Measurements from ENCODE around the gene NDUFS1.
"Not testable (repeated sequence)": the region's sequence is repeated elsewhere in the genome, so short reads cannot be mapped to it uniquely, and the experiment has no call there.

The NDUFS1 gene

DNA sequence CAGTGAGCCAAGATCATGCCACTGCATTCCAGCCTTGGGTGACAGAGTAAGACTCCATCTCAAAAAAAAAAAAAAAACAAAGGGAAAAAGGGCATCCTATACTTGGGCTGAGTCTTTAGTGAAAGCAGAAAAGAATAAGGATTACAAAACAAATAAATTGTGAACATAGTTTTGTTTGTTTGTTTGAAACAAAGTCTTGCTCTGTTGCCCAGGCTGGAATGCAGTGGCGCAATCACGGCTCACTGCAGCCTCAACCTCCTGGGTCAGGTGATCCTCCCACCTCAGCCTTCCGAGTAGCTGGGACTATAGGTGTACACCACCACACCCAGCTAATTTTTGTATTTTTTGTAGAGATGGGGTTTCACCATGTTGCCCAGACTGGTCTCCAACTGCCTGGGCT, 36.7 kb downstream of the NDUFS1 start:
- H3K36me3 ChIP-seq (ENCODE audit: insufficient read depth, low read depth, low read length) = peaks cover 77% of the 10 kb centered on the region
- H3K4me3 ChIP-seq (ENCODE audit: low read length); H3K4me1 ChIP-seq (ENCODE audit: insufficient read depth, low read length); H3K9ac ChIP-seq (ENCODE audit: low read depth, low read length); H3K9me3 ChIP-seq (ENCODE audit: insufficient read depth, low read depth, low read length); H3K27ac ChIP-seq (ENCODE audit: low read length); H3K27me3 ChIP-seq (ENCODE audit: insufficient read depth, low read length): not testable (repeated sequence)

DNA sequence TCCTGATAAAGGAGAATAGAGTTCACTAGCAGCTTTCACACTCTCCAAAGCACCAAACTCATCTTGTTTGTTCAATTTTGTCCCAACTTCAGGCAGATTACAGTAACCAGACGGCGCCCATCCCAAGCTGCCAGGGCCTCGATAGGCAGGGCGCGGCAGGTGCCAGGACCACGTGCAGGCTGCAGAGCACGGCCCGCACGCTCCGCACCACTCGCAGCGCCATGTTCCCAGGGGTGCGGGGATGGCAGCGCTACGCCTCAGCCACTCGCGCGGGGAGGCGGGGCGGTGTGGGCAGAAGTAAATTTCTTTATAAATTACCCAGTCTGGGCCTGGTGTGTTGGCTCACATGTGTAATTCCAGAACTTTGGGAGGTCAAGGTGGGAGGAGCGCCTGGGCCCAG, 43.0 kb downstream of the NDUFS1 start:
- H3K9me3 ChIP-seq (ENCODE audit: insufficient read depth, low read depth, low read length) = no peaks in the 10 kb centered on the region
- H3K27me3 ChIP-seq (ENCODE audit: insufficient read depth, low read length) = no peaks in the 10 kb centered on the region
- peaks cover 17% of the 10 kb centered on the region for H3K36me3 ChIP-seq (ENCODE audit: insufficient read depth, low read depth, low read length)
- H3K4me1 ChIP-seq (ENCODE audit: insufficient read depth, low read length) = no peaks in the 10 kb centered on the region
- no peak overlapping the region for H3K9ac ChIP-seq (ENCODE audit: low read depth, low read length)
- H3K27ac ChIP-seq (ENCODE audit: low read length) = no peak overlapping the region
- no peak overlapping the region for H3K4me3 ChIP-seq (ENCODE audit: low read length)

DNA sequence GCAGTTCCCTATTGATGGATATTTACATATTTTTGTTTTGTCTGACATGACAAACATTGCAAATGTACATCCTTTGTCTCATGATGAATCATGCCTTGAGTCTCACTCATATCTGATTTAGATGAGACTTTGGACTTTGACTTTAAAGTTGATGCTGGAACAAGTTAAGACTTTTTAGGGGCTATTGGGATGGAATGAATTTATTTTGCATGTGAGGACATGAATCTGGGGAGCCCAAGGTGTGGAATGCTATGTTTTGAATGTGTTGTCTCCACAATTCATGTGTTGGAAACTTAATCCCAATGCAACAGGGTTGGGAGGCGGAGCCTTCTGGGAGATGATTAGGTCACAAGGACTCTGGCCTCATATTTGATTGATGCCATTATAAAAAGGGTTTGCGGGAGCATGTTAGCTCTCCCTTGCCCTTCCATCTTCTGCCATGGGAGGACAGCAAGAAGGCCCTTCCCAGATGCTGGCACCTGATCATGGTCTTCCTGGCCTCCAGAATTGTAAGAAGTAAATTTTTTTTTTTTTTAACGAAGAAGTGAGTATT, 44.1 kb downstream of the NDUFS1 start:
- Histone ChIP-seq H3K27me3 (ENCODE audit: insufficient read depth, low read length) (no peaks in the 10 kb centered on the region), H3K27ac (ENCODE audit: low read length) (no peak overlapping the region), H3K4me1 (ENCODE audit: insufficient read depth, low read length) (no peaks in the 10 kb centered on the region), H3K36me3 (ENCODE audit: insufficient read depth, low read depth, low read length) (peaks cover 5% of the 10 kb centered on the region; the same call in 1 of the 2 replicates), H3K9me3 (ENCODE audit: insufficient read depth, low read depth, low read length) (no peaks in the 10 kb centered on the region), H3K4me3 (ENCODE audit: low read length) (no peak overlapping the region), H3K9ac (ENCODE audit: low read depth, low read length) (no peak overlapping the region)

DNA sequence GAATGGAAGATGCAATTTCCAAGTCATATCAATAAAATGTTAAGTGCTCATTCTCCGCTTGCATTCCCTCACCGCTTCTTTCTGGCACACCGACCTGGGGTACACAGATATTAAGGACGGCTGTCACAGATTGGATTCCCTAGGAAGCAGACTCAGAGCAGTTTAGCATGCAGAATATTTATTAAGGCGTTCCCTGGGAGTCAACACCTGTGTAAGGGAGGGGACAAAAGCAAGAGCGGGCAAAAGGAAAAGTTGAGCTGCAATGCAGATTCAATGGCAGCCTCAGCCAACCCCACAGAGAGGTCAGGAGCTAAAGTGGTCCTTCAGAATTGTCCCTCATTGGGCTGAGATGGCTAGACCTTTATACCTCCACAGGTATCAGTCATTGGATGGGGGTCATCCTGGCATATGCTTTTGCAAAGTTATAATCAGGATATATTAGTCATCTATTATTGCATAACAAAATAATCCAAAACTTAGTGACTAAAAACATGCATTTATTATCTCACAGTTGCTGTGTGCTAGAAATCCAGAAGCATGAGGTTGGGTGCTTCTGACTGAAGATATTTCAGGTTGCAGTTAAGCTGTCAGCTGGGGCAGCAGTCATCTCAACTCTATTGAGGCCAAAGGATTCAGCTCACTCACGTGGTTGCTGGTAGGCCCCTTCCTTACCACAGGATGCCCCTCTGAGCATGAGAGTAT, 46.2 kb downstream of the NDUFS1 start:
- H3K4me3 ChIP-seq (ENCODE audit: low read length) = no peak overlapping the region
- H3K36me3 ChIP-seq (ENCODE audit: insufficient read depth, low read depth, low read length) = no peaks in the 10 kb centered on the region
- no peaks in the 10 kb centered on the region for H3K9me3 ChIP-seq (ENCODE audit: insufficient read depth, low read depth, low read length)
- H3K27ac ChIP-seq (ENCODE audit: low read length) = no peak overlapping the region
- H3K9ac ChIP-seq (ENCODE audit: low read depth, low read length) = no peak overlapping the region
- H3K27me3 ChIP-seq (ENCODE audit: insufficient read depth, low read length) = no peaks in the 10 kb centered on the region
- H3K4me1 ChIP-seq (ENCODE audit: insufficient read depth, low read length) = no peaks in the 10 kb centered on the region

DNA sequence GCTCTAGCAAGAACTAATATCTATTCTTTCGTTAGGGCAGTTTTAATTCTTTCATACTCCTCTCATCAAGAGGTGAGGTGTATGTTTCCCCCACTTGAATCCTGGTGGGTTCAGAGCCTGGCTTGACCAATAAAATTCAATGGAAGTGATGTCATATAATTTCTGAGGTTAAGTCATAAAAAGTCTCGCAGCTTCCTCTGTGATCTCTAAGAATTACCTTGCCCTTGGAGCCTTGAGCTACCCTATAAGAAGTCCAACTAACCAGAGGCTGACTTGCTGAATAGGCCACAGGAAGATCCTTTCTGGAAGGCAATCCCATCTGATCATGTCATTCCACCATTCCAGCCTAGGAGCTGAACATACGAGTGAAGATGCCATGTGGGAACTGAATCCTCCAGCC, 47.1 kb downstream of the NDUFS1 start:
- no peaks in the 10 kb centered on the region for H3K4me1 ChIP-seq (ENCODE audit: insufficient read depth, low read length)
- H3K27ac ChIP-seq (ENCODE audit: low read length) = no peak overlapping the region
- H3K9ac ChIP-seq (ENCODE audit: low read depth, low read length) = no peak overlapping the region
- no peak overlapping the region for H3K4me3 ChIP-seq (ENCODE audit: low read length)
- H3K27me3 ChIP-seq (ENCODE audit: insufficient read depth, low read length) = no peaks in the 10 kb centered on the region
- H3K9me3 ChIP-seq (ENCODE audit: insufficient read depth, low read depth, low read length) = no peaks in the 10 kb centered on the region
- no peaks in the 10 kb centered on the region for H3K36me3 ChIP-seq (ENCODE audit: insufficient read depth, low read depth, low read length)

- H3K9me3 ChIP-seq (ENCODE audit: insufficient read depth, low read depth, low read length) = no peaks in the 10 kb centered on the region
- H3K36me3 ChIP-seq (ENCODE audit: insufficient read depth, low read depth, low read length) = no peaks in the 10 kb centered on the region
- H3K27me3 ChIP-seq (ENCODE audit: insufficient read depth, low read length) = no peaks in the 10 kb centered on the region
- H3K27ac ChIP-seq (ENCODE audit: low read length) = no peak overlapping the region
- no peak overlapping the region for H3K4me3 ChIP-seq (ENCODE audit: low read length)
- no peaks in the 10 kb centered on the region for H3K4me1 ChIP-seq (ENCODE audit: insufficient read depth, low read length)
- no peak overlapping the region for H3K9ac ChIP-seq (ENCODE audit: low read depth, low read length)
Measured at GRCh38 chr2:206108713-206109112, 50.5 kb downstream of the NDUFS1 start.

DNA sequence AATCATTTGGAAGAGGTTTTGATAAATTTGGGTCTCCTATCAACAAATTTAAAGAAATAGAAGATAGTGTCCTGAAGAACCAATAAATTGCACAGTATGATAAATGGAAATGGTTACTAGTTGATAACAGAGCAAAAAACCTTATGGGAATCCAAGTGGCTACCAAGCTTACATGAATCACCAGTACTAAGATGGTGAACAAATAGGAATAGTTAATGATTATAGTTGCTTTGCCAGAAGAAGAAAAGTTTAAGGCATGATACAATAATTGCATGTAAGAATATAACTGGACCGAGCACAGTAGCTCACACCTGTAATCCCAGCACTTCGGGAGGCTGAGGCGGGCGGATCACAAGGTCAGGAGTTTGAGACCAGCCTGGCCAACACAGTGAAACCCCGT, 53.7 kb downstream of the NDUFS1 start:
- Histone ChIP-seq H3K9ac (ENCODE audit: low read depth, low read length) (no peak overlapping the region), H3K4me3 (ENCODE audit: low read length) (no peak overlapping the region), H3K27me3 (ENCODE audit: insufficient read depth, low read length) (no peaks in the 10 kb centered on the region), H3K9me3 (ENCODE audit: insufficient read depth, low read depth, low read length) (no peaks in the 10 kb centered on the region), H3K27ac (ENCODE audit: low read length) (no peak overlapping the region), H3K4me1 (ENCODE audit: insufficient read depth, low read length) (no peaks in the 10 kb centered on the region), H3K36me3 (ENCODE audit: insufficient read depth, low read depth, low read length) (no peaks in the 10 kb centered on the region)

DNA sequence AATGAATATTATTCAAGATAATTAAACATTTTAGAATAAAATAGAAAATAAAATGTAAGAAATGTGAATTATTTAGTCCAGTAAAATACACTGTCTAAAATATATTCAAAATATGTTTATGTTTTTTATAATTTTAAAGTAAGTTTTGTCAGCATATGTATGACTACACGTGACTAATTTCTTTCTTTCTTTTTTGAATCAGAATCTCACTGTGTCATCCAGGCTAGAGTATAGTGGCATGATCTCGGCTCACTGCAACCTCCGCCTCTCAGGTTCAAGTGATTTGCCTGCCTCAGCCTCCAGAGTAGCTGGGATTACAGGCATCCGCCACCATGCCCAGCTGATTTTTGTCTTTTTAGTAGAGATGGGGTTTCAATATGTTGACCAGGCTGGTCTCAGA, 54.2 kb downstream of the NDUFS1 start:
- Histone ChIP-seq H3K4me1 (ENCODE audit: insufficient read depth, low read length) (no peaks in the 10 kb centered on the region), H3K9ac (ENCODE audit: low read depth, low read length) (no peak overlapping the region), H3K36me3 (ENCODE audit: insufficient read depth, low read depth, low read length) (no peaks in the 10 kb centered on the region), H3K9me3 (ENCODE audit: insufficient read depth, low read depth, low read length) (no peaks in the 10 kb centered on the region), H3K4me3 (ENCODE audit: low read length) (no peak overlapping the region), H3K27ac (ENCODE audit: low read length) (no peak overlapping the region), H3K27me3 (ENCODE audit: insufficient read depth, low read length) (no peaks in the 10 kb centered on the region)

GRCh38 chr2:206098872-206099271, 60.4 kb downstream of the NDUFS1 start:
- not testable (repeated sequence) for H3K9ac ChIP-seq (ENCODE audit: low read depth, low read length); H3K4me1 ChIP-seq (ENCODE audit: insufficient read depth, low read length); H3K27ac ChIP-seq (ENCODE audit: low read length); H3K4me3 ChIP-seq (ENCODE audit: low read length); H3K36me3 ChIP-seq (ENCODE audit: insufficient read depth, low read depth, low read length); H3K9me3 ChIP-seq (ENCODE audit: insufficient read depth, low read depth, low read length); H3K27me3 ChIP-seq (ENCODE audit: insufficient read depth, low read length)

DNA sequence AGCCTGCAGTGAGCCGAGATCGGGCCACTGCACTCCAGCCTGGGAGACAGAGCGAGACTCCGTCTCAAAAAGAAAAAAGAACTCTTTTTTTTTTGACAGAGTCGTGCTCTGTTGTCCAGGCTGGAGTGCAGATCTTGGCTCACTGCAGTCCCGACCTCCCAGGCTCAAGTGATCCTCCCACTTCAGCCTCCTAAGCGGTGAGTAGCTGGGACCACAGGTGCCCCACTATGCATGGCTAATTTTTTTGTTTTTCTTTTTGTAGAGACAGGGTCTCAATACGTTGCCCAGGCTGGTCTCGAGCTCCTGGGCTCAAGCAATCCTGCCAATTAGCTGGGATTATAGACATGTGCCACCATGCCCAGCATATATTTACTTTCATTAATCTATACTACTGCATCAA, 60.8 kb downstream of the NDUFS1 start:
- Histone ChIP-seq H3K9ac (ENCODE audit: low read depth, low read length) (no peak overlapping the region), H3K9me3 (ENCODE audit: insufficient read depth, low read depth, low read length) (no peaks in the 10 kb centered on the region), H3K36me3 (ENCODE audit: insufficient read depth, low read depth, low read length) (no peaks in the 10 kb centered on the region), H3K27me3 (ENCODE audit: insufficient read depth, low read length) (no peaks in the 10 kb centered on the region), H3K4me1 (ENCODE audit: insufficient read depth, low read length) (peaks cover 7% of the 10 kb centered on the region; the same call in 1 of the 2 replicates), H3K27ac (ENCODE audit: low read length) (no peak overlapping the region), H3K4me3 (ENCODE audit: low read length) (no peak overlapping the region)

GRCh38 chr2:206096876-206097275, 62.4 kb downstream of the NDUFS1 start:
- no peaks in the 10 kb centered on the region for H3K36me3 ChIP-seq (ENCODE audit: insufficient read depth, low read depth, low read length)
- H3K4me3 ChIP-seq (ENCODE audit: low read length) = no peak overlapping the region
- peaks cover 7% of the 10 kb centered on the region; the same call in 1 of the 2 replicates for H3K4me1 ChIP-seq (ENCODE audit: insufficient read depth, low read length)
- H3K9ac ChIP-seq (ENCODE audit: low read depth, low read length) = no peak overlapping the region
- H3K27me3 ChIP-seq (ENCODE audit: insufficient read depth, low read length) = no peaks in the 10 kb centered on the region
- H3K9me3 ChIP-seq (ENCODE audit: insufficient read depth, low read depth, low read length) = no peaks in the 10 kb centered on the region
- H3K27ac ChIP-seq (ENCODE audit: low read length) = no peak overlapping the region

- Histone ChIP-seq H3K36me3 (ENCODE audit: insufficient read depth, low read depth, low read length) (peaks cover 3% of the 10 kb centered on the region; the same call in 1 of the 2 replicates), H3K4me3 (ENCODE audit: low read length) (no peak overlapping the region), H3K27me3 (ENCODE audit: insufficient read depth, low read length) (no peaks in the 10 kb centered on the region), H3K9ac (ENCODE audit: low read depth, low read length) (no peak overlapping the region), H3K4me1 (ENCODE audit: insufficient read depth, low read length) (peaks cover 7% of the 10 kb centered on the region; the same call in 1 of the 2 replicates), H3K9me3 (ENCODE audit: insufficient read depth, low read depth, low read length) (no peaks in the 10 kb centered on the region), H3K27ac (ENCODE audit: low read length) (no peak overlapping the region)
Measured at GRCh38 chr2:206095536-206096332, 63.5 kb downstream of the NDUFS1 start.
